Immature natural killer cell (primary cell): Measurements from ENCODE around the gene LRP11. TPM values are rescaled to one million over a fixed set of nuclear protein-coding genes. Genes with fewer than 3 reads are reported as not detected.
"Not testable (repeated sequence)": the region's sequence is repeated elsewhere in the genome, so short reads cannot be mapped to it uniquely, and the experiment has no call there.

ENCODE experiments used
- DNase-seq, 3 donors: peaks; one replicate each; pipeline ENCODE4 v3.0.0; 2022; ENCODE audit warnings: mixed read lengths in 1 of 3
- H3K27ac Mint-ChIP-seq, 6 donors: one replicate each; pipeline ENCODE4 v1.8.0; 2020; ENCODE audit warnings: mixed read lengths in 6 of 6, mild to moderate bottlenecking in 5 of 6, inconsistent platforms in 4 of 6, moderate library complexity in 3 of 6
- H3K27me3 Mint-ChIP-seq, 3 donors: one replicate each; pipeline ENCODE4 v1.8.0; 2020 to 2021; ENCODE audit warnings: low read depth in 3 of 3, mild to moderate bottlenecking in 3 of 3, mixed read lengths in 3 of 3, moderate library complexity in 3 of 3, inconsistent platforms in 1 of 3
- H3K36me3 Mint-ChIP-seq, 3 donors: one replicate each; pipeline ENCODE4 v1.8.0; 2020; ENCODE audit warnings: mixed read lengths in 3 of 3, inconsistent platforms in 2 of 3, mild to moderate bottlenecking in 2 of 3
- H3K4me1 Mint-ChIP-seq, 2 donors: one replicate each; pipeline ENCODE4 v1.8.0; 2020; ENCODE audit warnings: inconsistent platforms in 2 of 2, mild to moderate bottlenecking in 2 of 2, mixed read lengths in 2 of 2, moderate library complexity in 1 of 2
- H3K4me3 Mint-ChIP-seq, 5 donors: one replicate each; pipeline ENCODE4 v1.8.0; 2020; ENCODE audit warnings: mild to moderate bottlenecking in 5 of 5, mixed read lengths in 5 of 5, inconsistent platforms in 3 of 5, moderate library complexity in 3 of 5
- H3K9me3 Mint-ChIP-seq, 6 donors: one replicate each; pipeline ENCODE4 v1.8.0; 2020; ENCODE audit warnings: mild to moderate bottlenecking in 6 of 6, mixed read lengths in 6 of 6, inconsistent platforms in 4 of 6, moderate library complexity in 3 of 6
- polyA plus RNA-seq, 3 donors: library from polyadenylated mRNA; unstranded; fragments of 300-500 nt; fragmentation: Illumina TruSeq; gene quantifications; one replicate each; pipeline ENCODE4 v1.2.3, GENCODE V29; 2021

The LRP11 gene, protein sequence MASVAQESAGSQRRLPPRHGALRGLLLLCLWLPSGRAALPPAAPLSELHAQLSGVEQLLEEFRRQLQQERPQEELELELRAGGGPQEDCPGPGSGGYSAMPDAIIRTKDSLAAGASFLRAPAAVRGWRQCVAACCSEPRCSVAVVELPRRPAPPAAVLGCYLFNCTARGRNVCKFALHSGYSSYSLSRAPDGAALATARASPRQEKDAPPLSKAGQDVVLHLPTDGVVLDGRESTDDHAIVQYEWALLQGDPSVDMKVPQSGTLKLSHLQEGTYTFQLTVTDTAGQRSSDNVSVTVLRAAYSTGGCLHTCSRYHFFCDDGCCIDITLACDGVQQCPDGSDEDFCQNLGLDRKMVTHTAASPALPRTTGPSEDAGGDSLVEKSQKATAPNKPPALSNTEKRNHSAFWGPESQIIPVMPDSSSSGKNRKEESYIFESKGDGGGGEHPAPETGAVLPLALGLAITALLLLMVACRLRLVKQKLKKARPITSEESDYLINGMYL
- under 1 TPM in 2 of 3 donors, not detected in 1; 0.34 to 0.73 TPM for polyA plus RNA-seq

DNA sequence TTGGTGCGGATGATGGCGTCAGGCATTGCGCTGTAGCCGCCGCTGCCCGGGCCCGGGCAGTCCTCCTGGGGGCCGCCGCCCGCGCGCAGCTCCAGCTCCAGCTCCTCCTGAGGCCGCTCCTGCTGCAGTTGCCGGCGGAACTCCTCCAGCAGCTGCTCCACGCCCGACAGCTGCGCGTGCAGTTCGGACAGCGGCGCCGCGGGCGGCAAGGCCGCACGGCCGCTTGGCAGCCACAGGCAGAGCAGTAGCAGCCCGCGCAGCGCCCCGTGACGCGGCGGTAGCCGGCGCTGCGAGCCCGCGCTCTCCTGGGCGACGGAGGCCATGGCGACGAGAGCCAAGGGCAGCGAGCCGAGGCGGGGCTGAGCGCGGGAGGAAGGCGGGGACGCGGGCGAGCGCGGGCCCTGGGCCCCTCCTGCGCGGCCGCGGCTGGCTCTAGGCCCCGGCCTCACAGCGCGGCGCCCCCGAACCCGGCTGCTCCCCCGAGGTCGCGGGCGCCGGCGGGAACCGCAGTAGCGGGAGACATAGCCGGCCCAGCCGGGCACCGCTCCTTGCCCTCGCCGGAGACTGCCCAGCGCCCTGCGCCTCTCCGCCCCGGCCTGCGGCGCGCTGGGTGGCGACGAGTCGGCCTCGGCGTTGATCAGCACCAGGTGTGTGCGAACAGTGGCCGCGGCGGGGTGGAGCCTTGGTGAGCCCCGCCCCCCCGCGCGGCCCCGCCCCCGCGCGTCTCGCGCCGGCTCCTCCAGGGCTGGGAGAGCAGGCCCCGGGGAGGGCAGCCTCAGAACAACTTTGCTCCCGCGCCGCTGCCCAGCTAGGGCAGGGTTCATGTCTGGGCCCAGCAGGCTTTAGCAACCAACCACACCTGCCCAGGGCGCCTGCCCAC is at the start of gene LRP11:
LRP11 (minus strand) TSS at position 662 of the 880 bp plus-strand sequence; CDS start at position 323, 339 bp downstream.
- H3K9me3 Mint-ChIP-seq: no peaks in the 10 kb centered on the region
- no peak within 1 kb of the TSS for H3K27ac Mint-ChIP-seq
- peaks cover 3 to 14% (median 7%) of the 10 kb centered on the region in 3 donors for H3K27me3 Mint-ChIP-seq
- peak within 1 kb of the TSS; percentile 73 to 90 (median 84) for H3K4me3 Mint-ChIP-seq
- peaks cover 10 to 14% of the 10 kb centered on the region in 2 donors for H3K4me1 Mint-ChIP-seq
- no peaks in the 10 kb centered on the region for H3K36me3 Mint-ChIP-seq
- peak; percentile 70 to 77 (median 75) for DNase-seq

DNA sequence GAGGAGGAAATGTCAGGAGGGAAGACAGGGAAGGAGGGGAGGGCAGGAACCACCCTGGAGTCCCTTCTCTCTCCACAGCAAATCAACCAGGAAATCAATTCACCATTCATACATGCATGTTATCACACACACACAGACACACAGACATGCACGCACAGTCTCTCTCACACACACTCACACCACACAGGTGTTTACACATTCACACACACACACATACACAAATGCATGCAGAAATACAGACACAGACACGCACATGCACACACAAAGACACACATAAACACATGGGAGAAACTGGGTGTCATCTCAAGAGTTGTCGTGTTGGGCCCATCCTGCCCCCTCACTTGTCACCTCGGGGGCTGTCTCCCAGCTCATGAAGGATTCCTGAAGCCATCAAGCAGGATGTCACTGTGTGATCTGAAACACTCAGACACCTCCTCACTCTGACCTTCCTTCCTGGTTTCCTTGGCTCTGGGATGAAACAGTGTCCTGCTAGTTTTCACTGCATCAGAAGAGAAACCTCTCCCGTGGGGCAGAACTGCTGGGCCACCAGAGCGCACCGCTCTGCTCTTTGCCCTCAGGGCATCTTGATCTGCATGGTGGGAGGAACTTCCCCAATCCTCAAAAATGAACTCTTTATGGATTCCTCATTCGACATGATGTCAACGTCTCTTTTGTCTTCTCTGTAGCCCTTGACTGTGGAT is 49.5 kb upstream of the LRP11 start:
- no peaks in the 10 kb centered on the region for H3K36me3 Mint-ChIP-seq
- H3K4me3 Mint-ChIP-seq: no peak overlapping the region
- H3K27ac Mint-ChIP-seq: no peak overlapping the region
- H3K4me1 Mint-ChIP-seq: no peaks in the 10 kb centered on the region
- peaks cover 5 to 16% (median 15%) of the 10 kb centered on the region in 3 donors for H3K27me3 Mint-ChIP-seq
- peaks cover 0 to 2% (median 0%) of the 10 kb centered on the region in 6 donors for H3K9me3 Mint-ChIP-seq
- no peak for DNase-seq

DNA sequence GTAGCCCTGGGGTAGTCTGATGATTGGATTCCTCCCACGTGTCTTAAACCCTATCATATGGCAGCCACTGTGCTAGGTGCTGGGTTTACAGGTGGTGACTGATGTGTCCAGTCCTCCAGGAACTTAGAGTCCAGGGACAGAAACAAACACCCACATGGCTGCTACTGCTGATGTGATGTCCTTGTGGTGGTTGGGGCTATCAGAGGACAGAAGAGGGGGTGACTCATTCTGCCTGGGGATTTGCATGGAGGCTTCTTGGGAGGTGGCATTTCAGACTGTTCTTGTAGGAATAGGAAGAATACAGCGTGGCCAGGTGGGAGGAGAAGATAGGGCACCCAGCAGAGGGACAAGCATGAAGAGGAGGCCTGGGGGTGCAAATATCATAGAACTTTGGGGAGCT is 48.9 kb upstream of the LRP11 start:
- DNase-seq: no peak
- peaks cover 3 to 16% (median 13%) of the 10 kb centered on the region in 3 donors for H3K27me3 Mint-ChIP-seq
- peaks cover under 1 to 2% (median 2%) of the 10 kb centered on the region in 3 donors for H3K36me3 Mint-ChIP-seq
- H3K4me3 Mint-ChIP-seq: no peak overlapping the region
- peaks cover 0 to 3% (median under 1%) of the 10 kb centered on the region in 6 donors for H3K9me3 Mint-ChIP-seq
- no peak overlapping the region for H3K27ac Mint-ChIP-seq
- H3K4me1 Mint-ChIP-seq: no peaks in the 10 kb centered on the region

DNA sequence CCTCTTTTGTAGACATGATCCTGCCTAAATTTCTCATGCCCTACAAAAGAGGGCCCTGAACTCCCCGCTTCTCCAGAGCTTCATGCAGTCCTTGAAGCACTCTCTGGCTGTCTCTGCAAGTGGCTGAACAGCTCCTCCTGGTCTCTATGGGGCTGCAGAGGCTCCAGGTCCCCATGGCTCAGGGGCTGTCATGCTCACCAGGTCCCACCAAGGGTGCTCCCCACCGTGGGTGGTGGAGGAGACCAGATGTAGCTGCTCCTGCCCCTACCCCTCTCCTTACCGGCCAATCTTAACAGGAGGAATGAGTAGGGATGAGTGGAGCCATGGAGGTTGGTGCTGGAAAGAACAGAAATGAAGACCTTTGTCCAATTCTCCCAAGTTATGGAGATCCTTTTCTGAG is 48.5 kb upstream of the LRP11 start:
- not testable (repeated sequence) for DNase-seq, H3K4me1 Mint-ChIP-seq, H3K9me3 Mint-ChIP-seq, H3K4me3 Mint-ChIP-seq, H3K36me3 Mint-ChIP-seq, H3K27ac Mint-ChIP-seq
- H3K27me3 Mint-ChIP-seq: peaks cover 3 to 16% (median 15%) of the 10 kb centered on the region in 3 donors

DNA sequence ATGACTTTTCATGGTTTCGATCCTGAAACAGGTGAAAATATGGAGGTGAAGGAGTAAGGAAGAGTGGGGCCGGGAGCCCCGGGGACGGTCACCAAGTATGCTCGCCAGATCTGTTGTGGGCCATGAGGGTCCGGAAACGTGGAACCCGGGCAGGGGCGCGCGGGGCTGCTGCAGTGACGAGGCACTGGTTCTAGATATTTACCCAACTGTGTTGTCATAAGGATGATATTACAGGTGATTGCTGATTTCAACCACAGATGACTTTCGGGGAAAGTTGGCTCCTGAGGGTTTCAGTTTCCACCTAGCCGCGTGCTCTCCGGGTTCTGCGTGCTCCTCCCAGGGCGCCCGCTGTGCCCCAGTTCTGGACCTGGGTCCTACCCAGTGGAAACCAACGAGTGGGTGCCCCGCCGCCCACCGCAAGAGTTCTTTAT is 46.6 kb upstream of the LRP11 start:
- Mint-ChIP-seq H3K36me3 (peaks cover 4 to 5% (median 4%) of the 10 kb centered on the region in 3 donors), H3K27ac (no peak overlapping the region), H3K9me3 (peaks cover 0 to 8% (median 2%) of the 10 kb centered on the region in 6 donors), H3K4me1 (no peaks in the 10 kb centered on the region), H3K4me3 (no peak overlapping the region), H3K27me3 (peaks cover 3 to 18% (median 14%) of the 10 kb centered on the region in 3 donors)
- no peak for DNase-seq

DNA sequence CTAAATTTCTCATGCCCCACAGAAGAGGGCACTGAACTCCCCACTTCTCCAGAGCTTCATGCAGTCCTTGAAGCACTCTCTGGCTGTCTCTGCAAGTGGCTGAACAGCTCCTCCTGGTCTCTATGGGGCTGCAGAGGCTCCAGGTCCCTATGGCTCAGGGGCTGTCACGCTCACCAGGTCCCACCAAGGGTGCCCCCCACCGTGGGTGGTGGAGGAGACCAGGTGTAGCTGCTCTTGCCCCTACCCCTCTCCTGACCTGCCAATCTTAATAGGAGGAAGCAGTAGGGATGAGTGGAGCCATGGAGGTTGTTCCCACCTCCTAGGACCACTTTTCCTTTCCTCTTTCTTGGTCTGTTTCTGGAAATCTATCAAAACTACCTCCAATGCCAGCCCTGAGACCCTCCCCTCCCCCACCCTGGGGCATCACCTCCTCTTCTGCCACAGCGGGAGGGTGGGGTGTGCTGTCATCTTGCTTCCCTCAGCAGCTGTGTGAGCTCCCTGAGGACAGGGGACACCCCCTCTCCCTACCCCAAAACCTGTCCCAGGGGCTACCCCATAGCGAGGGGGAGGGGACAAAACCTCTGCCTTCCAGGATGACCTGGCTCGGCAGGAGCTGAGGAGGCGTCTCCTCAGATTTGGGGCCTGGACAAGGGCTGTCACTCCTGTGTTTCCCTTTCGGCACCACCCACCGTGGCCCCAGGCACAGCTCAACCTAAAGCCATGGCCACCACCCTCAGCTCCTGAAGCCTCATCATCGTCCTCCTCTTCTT is 45.7 kb upstream of the LRP11 start:
- Mint-ChIP-seq H3K4me1 (no peaks in the 10 kb centered on the region), H3K36me3 (peaks cover 4 to 5% (median 4%) of the 10 kb centered on the region in 3 donors), H3K9me3 (peaks cover 0 to 8% (median 2%) of the 10 kb centered on the region in 6 donors), H3K4me3 (no peak overlapping the region), H3K27ac (no peak overlapping the region), H3K27me3 (peaks cover 3 to 18% (median 14%) of the 10 kb centered on the region in 3 donors)
- no peak for DNase-seq

DNA sequence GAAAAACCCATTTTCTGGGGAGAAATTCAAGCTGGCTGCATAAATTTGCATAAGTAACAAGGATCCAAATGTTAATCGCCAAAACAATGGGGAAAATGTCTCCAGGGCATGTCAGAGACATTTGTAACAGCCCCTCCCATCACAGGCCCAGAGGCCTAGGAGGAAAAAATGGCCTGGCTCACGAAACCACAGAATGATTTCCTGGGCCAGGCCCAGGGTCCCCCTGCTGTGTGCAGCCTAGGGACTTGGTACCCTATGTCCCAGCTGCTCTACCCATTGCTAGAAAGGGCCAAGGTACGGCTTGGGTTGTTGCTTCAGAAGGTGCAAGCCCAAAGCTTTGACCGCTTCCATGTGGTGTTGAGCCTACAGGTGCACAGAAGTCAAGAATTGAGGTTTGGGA is 44.3 kb upstream of the LRP11 start:
- not testable (repeated sequence) for H3K9me3 Mint-ChIP-seq, DNase-seq, H3K4me1 Mint-ChIP-seq, H3K36me3 Mint-ChIP-seq, H3K4me3 Mint-ChIP-seq, H3K27ac Mint-ChIP-seq
- H3K27me3 Mint-ChIP-seq: peaks cover 3 to 18% (median 11%) of the 10 kb centered on the region in 3 donors

DNA sequence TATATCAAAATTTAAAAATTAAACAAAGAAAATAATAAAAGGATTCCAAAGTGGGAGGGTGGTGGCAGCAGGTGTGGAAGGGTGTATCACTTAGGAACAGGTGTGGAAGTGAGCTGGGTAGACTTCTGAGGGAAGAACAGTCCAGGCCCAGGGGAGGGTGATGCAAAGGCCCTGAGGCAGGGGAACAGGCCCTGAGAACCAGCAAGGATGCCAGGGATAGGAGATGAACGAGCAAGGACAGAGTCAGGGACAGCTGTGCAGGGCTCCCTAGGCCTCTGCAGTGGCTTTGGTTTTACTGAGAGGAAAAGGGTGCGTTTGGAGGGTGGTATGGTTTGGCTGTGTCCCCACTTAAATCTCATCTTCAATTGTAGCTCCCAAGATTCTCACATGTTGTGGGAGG is 43.2 kb upstream of the LRP11 start:
- Mint-ChIP-seq H3K4me3 (no peak overlapping the region), H3K27ac (no peak overlapping the region), H3K27me3 (peaks cover 3 to 14% (median 9%) of the 10 kb centered on the region in 3 donors), H3K9me3 (peaks cover 0 to 8% (median 2%) of the 10 kb centered on the region in 6 donors), H3K4me1 (no peaks in the 10 kb centered on the region), H3K36me3 (peaks cover 4 to 5% (median 4%) of the 10 kb centered on the region in 3 donors)
- DNase-seq: no peak

DNA sequence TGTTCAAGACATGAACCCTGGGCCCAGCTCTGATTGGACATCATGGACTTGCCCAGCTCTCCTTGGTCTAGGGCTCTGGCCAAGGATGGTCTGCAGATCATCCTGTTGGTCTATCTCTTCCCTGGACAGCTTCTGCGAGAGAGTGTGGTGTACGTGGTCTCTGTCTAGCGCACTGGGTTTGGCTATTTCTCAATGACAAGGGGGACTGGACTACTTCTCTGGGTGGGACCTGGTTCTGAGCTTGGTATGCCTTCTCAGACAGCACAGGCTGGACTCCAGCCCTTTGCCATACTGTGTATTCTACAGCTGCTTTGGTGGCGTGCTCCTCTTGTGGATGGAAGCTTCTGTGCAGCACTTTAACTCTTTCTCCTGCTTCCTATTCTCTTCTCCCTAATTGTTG is 42.2 kb upstream of the LRP11 start:
- H3K9me3 Mint-ChIP-seq: peaks cover 0 to 8% (median 2%) of the 10 kb centered on the region in 6 donors
- H3K36me3 Mint-ChIP-seq: peaks cover 4 to 5% (median 4%) of the 10 kb centered on the region in 3 donors
- no peak overlapping the region for H3K4me3 Mint-ChIP-seq
- no peaks in the 10 kb centered on the region for H3K4me1 Mint-ChIP-seq
- DNase-seq: no peak
- no peak overlapping the region for H3K27ac Mint-ChIP-seq
- peaks cover 3 to 11% (median 8%) of the 10 kb centered on the region in 3 donors for H3K27me3 Mint-ChIP-seq

DNA sequence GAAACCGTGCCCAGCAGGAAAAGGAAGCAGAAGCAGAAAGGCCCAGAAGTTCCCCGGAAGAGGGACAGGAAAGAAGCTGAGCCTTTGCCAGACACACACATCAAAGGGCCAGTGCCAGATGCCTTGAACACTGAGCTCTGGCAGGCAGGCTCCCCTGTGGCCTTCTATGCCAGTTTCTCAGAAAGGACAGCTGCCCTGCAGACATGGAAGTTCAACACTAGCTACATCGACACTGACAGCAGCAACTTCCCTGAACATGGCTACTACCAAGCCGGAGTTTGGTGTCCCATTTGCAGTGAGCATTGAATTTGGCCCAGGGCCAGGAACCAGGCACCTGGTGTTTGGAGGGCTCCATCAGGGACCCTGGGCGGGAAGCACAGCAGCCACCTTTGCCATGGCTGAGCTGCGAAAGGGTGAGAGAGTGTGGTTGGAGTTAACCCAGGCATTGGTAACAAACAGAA is 41.8 kb upstream of the LRP11 start:
- Mint-ChIP-seq H3K36me3 (peaks cover 4 to 5% (median 4%) of the 10 kb centered on the region in 3 donors), H3K27me3 (peaks cover 3 to 8% (median 6%) of the 10 kb centered on the region in 3 donors), H3K4me3 (no peak overlapping the region), H3K9me3 (peaks cover 0 to 8% (median 2%) of the 10 kb centered on the region in 6 donors), H3K27ac (no peak overlapping the region), H3K4me1 (no peaks in the 10 kb centered on the region)
- no peak for DNase-seq

DNA sequence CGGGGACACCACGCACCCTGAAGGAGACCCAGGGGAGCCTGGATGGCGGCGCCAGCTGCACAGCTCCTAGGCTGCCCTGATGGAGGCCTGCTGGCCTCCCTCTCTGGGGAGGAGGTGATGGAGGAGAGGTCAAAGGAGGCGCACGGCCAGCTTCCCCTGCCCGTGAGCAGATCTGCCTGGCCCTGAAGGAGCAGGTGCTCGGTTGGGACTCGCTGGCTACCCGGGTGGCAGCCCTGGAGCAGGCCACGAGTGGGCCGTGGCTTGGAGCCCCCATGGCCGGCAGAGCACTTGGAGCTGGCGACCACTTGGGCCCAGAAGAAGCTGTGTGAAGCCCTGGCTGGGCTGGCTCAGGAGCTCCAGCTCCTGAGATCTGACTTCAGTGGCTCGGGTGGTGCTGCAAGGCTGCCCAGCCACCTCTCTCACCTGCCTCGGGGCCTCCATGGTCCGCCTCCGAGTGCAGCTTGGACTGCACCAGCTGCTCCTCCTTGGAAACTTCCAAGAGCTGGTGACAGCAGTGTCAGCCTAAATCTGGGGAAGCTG is 41.3 kb upstream of the LRP11 start:
- no peak for DNase-seq
- Mint-ChIP-seq H3K36me3 (peaks cover 4 to 5% (median 4%) of the 10 kb centered on the region in 3 donors), H3K4me1 (no peaks in the 10 kb centered on the region), H3K9me3 (peaks cover 0 to 8% (median 2%) of the 10 kb centered on the region in 6 donors), H3K27me3 (peaks cover 3 to 6% (median 5%) of the 10 kb centered on the region in 3 donors), H3K4me3 (no peak overlapping the region), H3K27ac (no peak overlapping the region)

DNA sequence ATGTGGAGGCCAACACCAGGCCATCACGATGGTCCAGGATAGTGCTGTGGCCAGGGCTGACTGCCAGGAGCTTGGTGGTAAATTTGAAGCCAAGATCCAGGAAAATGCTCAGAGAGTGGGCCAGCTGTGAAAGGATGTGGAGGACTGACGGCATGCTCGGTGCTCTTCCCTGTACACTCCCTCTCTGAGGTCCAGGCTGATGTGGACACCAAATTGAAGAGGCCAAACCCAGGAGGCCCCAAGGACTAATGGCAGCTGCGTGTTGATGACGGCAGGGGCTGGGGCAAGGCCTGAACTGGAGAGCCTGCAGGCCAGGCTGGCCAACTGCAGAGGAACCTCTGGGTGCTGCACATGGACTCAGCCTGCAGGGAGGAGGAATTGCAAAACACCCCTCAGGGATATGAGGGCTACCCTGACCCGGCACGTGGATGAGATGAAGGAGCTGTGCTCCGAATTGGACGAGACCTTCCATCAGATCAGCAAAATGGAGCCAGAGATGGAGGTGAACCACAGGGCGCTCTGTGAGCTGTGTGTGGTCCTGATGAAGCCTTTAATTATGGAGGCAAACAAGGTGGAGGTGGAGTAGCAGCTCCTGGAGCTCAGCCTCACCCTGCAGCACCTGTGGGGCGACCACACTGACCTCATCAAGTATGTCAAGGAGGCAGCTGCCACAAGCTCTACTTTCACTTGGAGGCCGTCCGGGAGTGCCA is 40.7 kb upstream of the LRP11 start:
- DNase-seq: no peak
- no peak overlapping the region for H3K4me3 Mint-ChIP-seq
- H3K9me3 Mint-ChIP-seq: peaks cover 0 to 8% (median 2%) of the 10 kb centered on the region in 6 donors
- no peaks in the 10 kb centered on the region for H3K4me1 Mint-ChIP-seq
- peaks cover 2 to 7% (median 6%) of the 10 kb centered on the region in 3 donors for H3K27me3 Mint-ChIP-seq
- H3K36me3 Mint-ChIP-seq: peaks cover 4 to 5% (median 4%) of the 10 kb centered on the region in 3 donors
- H3K27ac Mint-ChIP-seq: no peak overlapping the region
